Gastroesophageal sphincter (tissue), 4 donors: Measurements from ENCODE around the gene UGT8. TPM values are rescaled to one million over a fixed set of nuclear protein-coding genes. Genes with fewer than 3 reads are reported as not detected.

Experiments
- ATAC-seq: fragments of 150-250 bp; one replicate; pipeline ENCODE4 v1.9.1; 2016; ENCODE audit warnings: mild to moderate bottlenecking, moderate library complexity
- H3K27ac ChIP-seq, 4 donors: fragments of 200-600 bp; sonication (generic) in 3 of 4; 1 replicate in 3 of 4; 2 replicates in 1 of 4; pipeline ENCODE4 v1.5.1; 2016 to 2019
- H3K27me3 ChIP-seq: fragments of 200-600 bp; sonication (generic); one replicate; pipeline ENCODE4 v1.5.1; 2019
- H3K36me3 ChIP-seq, 2 donors: fragments of 200-600 bp; sonication (generic); one replicate each; pipeline ENCODE4 v1.5.1; 2019; ENCODE audit warnings: control low read depth in 1 of 2
- H3K4me1 ChIP-seq, 3 donors: fragments of 200-600 bp; sonication (generic); 1 replicate in 2 of 3; 2 replicates in 1 of 3; pipeline ENCODE4 v1.5.1; 2016 to 2019; ENCODE audit warnings: control low read depth in 2 of 3
- H3K4me3 ChIP-seq, 2 donors: fragments of 200-600 bp; sonication (generic); one replicate each; pipeline ENCODE4 v1.5.1; 2019; ENCODE audit warnings: mild to moderate bottlenecking in 1 of 2, moderate library complexity in 1 of 2
- H3K9me3 ChIP-seq, 3 donors: fragments of 200-600 bp; sonication (generic); one replicate each; pipeline ENCODE4 v1.5.1; 2017 to 2019; ENCODE audit warnings: control low read depth in 2 of 3
- CTCF ChIP-seq, 4 experiments: fragments of 200-600 bp in 2 of 4; fragments of 450-650 bp in 2 of 4; sonication (generic) in 1 of 4; IDR thresholded peaks; one replicate each; pipeline ENCODE4 v1.5.1; 2017 to 2019; ENCODE audit warnings: antibody characterized with exemption in 4 of 4, mild to moderate bottlenecking in 2 of 4, moderate library complexity in 2 of 4
- EP300 ChIP-seq: sonication (generic); formaldehyde crosslinking; IDR thresholded peaks from one replicate; pipeline ENCODE4 v1.6.1; 2017; ENCODE audit warnings: antibody characterized with exemption, mild to moderate bottlenecking
- POLR2A ChIP-seq, 2 donors: fragments of 450-650 bp; IDR thresholded peaks; one replicate each; pipeline ENCODE4 v1.6.1; 2017; ENCODE audit warnings: antibody characterized with exemption in 2 of 2, mild to moderate bottlenecking in 2 of 2, moderate library complexity in 1 of 2
- POLR2AphosphoS5 ChIP-seq: sonication (generic); formaldehyde crosslinking; IDR thresholded peaks from one replicate; pipeline ENCODE4 v1.6.1; 2017; ENCODE audit warnings: antibody characterized with exemption
- WGBS, 2 donors: methylation state at CpG; one replicate each; pipeline ENCODE4 v1.1.5; 2018; ENCODE audit warnings: low coverage in 1 of 2; 5-methylcytosine and 5-hydroxymethylcytosine counted together
- total RNA-seq, 4 donors: library from RNA; depleted of rRNA; stranded (reverse); fragments of >200 nt; gene quantifications; one replicate each; pipeline ENCODE4 v1.1.0, GENCODE V29; 2016

Gene UGT8
- total RNA-seq, 4 donors from 2014 or later = 0.27 to 0.96 (median 0.73) TPM; not detected in 1

- no peaks in the 10 kb centered on the region for H3K27me3 ChIP-seq
- no peaks in the 10 kb centered on the region for H3K9me3 ChIP-seq
- ATAC-seq = no peak
- WGBS, 2 donors = 51 to 58% methylated on average over 2 of the region's 2 CpGs
- H3K36me3 ChIP-seq = no peaks in the 10 kb centered on the region
- no peak overlapping the region for H3K27ac ChIP-seq
- H3K4me1 ChIP-seq = no peaks in the 10 kb centered on the region
- H3K4me3 ChIP-seq = no peak overlapping the region
- TF ChIP-seq EP300 = no peak
- TF ChIP-seq POLR2AphosphoS5 = no peak
- TF ChIP-seq CTCF (IDR thresholded peaks at IDR 0.05) = no peak
- TF ChIP-seq POLR2A (IDR thresholded peaks at IDR 0.05) = no peak
Measured at GRCh38 chr4:114674080-114674479, 75.5 kb downstream of the UGT8 start.

- ATAC-seq = no peak
- TF ChIP-seq CTCF (IDR thresholded peaks at IDR 0.05) (no peak), EP300 (no peak), POLR2AphosphoS5 (no peak), POLR2A (IDR thresholded peaks at IDR 0.05) (no peak)
- WGBS, 2 donors = 83% methylated on average over 1 of the region's 1 CpG; no CpG with 5 or more reads in 1 of the 2 donors
Measured at GRCh38 chr4:114677346-114677979, 78.9 kb downstream of the UGT8 start.

GRCh38 chr4:114684462-114684861 is 85.9 kb downstream of the UGT8 start:
- H3K9me3 ChIP-seq = no peaks in the 10 kb centered on the region
- no peaks in the 10 kb centered on the region for H3K4me1 ChIP-seq
- ATAC-seq = no peak
- no peaks in the 10 kb centered on the region for H3K27me3 ChIP-seq
- H3K36me3 ChIP-seq = no peaks in the 10 kb centered on the region
- no peak overlapping the region for H3K27ac ChIP-seq
- H3K4me3 ChIP-seq = no peak overlapping the region
- TF ChIP-seq CTCF (IDR thresholded peaks at IDR 0.05) = no peak
- no peak for TF ChIP-seq EP300
- TF ChIP-seq POLR2AphosphoS5 = no peak
- no peak for TF ChIP-seq POLR2A (IDR thresholded peaks at IDR 0.05)

More at GRCh38 chr4:114677346-114677979, 78.9 kb downstream of the UGT8 start:
- H3K27ac ChIP-seq = no peak overlapping the region
- no peaks in the 10 kb centered on the region for H3K9me3 ChIP-seq
- no peaks in the 10 kb centered on the region for H3K4me1 ChIP-seq
- no peaks in the 10 kb centered on the region for H3K36me3 ChIP-seq
- H3K4me3 ChIP-seq = no peak overlapping the region
- H3K27me3 ChIP-seq = no peaks in the 10 kb centered on the region

GRCh38 chr4:114688059-114688458 is 89.5 kb downstream of the UGT8 start:
- 70 to 75% methylated on average over 2 to 3 of the region's 3 CpGs for WGBS, 2 donors
- H3K4me1 ChIP-seq = no peaks in the 10 kb centered on the region

More at GRCh38 chr4:114688059-114688458, 89.5 kb downstream of the UGT8 start:
- Histone ChIP-seq H3K9me3 (no peaks in the 10 kb centered on the region), H3K27me3 (no peaks in the 10 kb centered on the region), H3K36me3 (no peaks in the 10 kb centered on the region), H3K27ac (no peak overlapping the region), H3K4me3 (no peak overlapping the region)
- TF ChIP-seq POLR2AphosphoS5 (no peak), CTCF (IDR thresholded peaks at IDR 0.05) (no peak), EP300 (no peak), POLR2A (IDR thresholded peaks at IDR 0.05) (no peak)
- ATAC-seq = no peak
